Measurements from ENCODE around the gene ANKRD28.

ANKRD28 gene

DNA sequence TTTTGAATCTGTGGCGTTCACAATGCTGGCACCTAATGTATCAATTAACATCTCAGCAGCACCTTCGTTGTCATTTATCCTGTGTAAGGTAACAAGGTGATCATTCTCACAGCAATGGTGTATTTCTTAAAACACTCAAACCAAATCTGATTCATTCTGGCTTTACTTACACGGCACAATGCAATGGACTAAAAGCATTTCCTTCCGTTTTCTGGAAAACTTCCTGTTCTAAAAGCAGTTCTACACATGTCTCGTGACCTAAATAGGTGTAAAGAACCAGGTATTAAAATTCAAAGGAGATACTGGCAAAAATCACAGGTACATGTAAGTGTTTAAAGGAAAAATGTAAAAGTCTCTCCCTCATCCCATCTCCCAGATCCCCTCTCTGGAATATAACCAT is 118.5 kb downstream of the ANKRD28 start:
- no peak overlapping the region for H3K27ac ChIP-seq
- DNase-seq (ENCODE audit: low read depth, low spot score) = no peak

DNA sequence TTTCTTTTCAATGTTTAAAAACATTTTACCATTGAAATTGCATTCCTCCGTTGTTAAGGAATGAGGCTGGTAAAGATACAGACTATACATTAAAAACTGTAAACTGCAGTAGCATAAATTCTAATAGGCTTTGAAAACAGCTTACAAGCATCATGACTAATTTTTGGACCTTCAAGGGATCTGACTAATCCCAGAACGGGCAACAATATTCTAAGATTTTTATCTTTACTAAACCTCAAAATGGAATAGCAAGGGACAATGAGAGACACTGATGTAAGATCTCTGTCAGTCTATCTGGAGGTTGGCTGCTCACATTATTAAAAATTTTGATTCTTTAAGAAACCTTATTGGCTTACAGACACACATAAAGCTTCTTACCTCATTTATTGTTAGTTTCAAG is 121.5 kb downstream of the ANKRD28 start:
- no peak overlapping the region for H3K27ac ChIP-seq
- DNase-seq (ENCODE audit: low read depth, low spot score) = no peak

DNA sequence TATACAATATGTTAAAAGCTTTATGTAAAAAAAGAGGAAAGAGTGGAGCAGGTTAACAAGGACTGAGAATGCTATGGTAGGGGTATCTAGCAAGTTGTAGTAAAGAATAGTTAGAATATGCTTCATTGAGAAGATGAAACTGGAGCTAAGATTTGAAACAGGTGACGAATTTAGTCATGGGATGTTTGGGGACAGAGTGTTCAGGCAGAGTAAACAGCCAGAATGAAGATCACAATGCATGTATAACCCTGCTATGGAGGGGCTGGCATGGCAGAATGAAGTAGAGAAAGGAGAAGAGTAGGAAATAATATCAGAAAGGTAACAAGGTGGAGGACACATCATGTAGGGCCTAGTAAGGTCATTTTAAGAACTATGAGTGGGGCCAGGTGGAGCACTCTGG is 124.2 kb downstream of the ANKRD28 start:
- no peak for DNase-seq (ENCODE audit: low read depth, low spot score)

DNA sequence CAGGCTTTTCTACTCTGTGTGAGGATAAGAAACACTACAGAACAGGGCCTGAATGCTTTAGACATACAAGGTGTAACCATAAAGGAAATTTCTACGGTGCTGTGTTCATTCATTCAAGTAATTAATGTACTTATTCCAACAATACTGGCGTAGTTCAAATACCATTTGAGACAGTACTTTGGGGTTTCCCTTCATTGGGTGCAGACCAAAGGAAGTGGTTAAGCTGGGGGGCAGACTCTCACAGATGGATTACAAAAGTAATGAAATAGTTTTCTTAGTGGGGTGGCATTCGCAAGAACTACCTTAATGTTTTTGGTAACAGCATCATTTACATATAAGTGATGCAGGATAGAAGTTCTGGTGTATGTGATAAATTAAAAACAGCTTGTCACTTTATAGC is 130.3 kb downstream of the ANKRD28 start:
- H3K27ac ChIP-seq = no peak overlapping the region
- DNase-seq (ENCODE audit: low read depth, low spot score) = no peak

More for the DNA sequence above, 124.2 kb downstream of the ANKRD28 start:
- H3K27ac ChIP-seq = no peak overlapping the region

DNA sequence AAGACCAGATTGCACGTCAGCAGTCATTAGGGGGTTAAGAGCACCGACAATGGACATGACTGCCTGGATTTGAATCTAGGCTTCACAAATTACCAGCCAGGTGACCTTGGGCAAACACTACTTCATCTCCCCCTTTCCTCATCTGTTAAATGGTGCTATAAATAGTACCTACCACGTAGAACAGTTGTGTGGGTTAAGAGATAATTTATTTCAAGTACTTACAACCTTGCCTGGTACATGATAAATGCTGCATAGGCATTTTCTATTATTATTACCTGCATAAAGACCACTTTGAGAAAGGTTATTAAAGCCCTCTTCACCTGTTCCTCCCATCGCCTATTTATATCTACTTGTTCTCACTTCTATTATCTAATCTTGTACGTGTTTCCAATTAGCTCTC is 131.5 kb downstream of the ANKRD28 start:
- H3K27ac ChIP-seq = no peak overlapping the region
- DNase-seq (ENCODE audit: low read depth, low spot score) = no peak

DNA sequence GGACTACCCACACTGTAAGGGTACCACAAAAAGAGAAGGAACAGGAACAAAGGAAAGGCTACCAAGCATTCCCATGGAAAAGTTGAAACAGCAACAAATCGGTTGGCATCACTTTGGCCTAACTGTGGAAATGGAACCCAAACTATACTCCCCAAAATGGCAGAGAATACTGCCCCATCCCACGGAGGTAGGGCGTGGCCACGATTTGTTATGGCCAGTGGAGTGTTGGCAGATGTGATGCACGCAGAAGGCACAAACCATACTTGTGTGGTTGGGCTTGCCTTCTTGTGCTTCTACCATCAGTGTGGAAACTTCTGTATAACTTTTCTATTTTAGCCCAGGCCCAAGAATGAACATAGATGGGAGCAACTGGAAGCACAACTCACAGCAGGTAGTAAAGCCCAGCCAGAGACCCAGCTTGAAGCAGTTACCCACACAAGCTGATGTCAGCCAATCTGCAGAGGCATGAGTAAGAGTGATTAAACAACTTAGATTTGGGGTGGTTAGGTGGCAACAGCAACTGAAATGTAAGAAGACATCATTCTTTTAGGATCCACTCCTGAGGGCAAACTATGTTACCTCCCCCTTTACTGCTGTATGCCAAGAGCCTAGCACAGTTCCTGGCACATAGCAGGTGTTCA is 132.1 kb downstream of the ANKRD28 start:
- no peak overlapping the region for H3K27ac ChIP-seq
- DNase-seq (ENCODE audit: low read depth, low spot score) = no peak

DNA sequence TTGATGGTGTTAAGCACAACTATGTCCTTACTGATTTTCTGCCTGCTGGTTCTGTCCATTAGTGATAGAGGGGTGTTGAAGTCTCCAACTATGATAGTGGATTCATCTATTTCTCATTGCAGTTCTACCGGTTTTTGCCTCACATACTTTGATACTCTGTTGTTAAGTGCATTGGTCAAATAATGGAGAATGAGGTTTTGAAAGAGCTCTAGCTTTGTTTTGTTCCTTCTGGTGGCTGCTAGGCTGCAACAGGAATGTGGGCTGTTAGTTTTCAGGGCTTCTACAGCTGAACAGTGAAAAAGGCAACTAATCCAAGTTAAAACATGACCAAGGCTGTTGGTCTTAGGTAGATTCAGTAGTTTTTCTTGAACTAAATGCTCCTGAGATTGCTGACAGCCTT is 133.6 kb downstream of the ANKRD28 start:
- H3K27ac ChIP-seq = no peak overlapping the region
- DNase-seq (ENCODE audit: low read depth, low spot score) = no peak

DNA sequence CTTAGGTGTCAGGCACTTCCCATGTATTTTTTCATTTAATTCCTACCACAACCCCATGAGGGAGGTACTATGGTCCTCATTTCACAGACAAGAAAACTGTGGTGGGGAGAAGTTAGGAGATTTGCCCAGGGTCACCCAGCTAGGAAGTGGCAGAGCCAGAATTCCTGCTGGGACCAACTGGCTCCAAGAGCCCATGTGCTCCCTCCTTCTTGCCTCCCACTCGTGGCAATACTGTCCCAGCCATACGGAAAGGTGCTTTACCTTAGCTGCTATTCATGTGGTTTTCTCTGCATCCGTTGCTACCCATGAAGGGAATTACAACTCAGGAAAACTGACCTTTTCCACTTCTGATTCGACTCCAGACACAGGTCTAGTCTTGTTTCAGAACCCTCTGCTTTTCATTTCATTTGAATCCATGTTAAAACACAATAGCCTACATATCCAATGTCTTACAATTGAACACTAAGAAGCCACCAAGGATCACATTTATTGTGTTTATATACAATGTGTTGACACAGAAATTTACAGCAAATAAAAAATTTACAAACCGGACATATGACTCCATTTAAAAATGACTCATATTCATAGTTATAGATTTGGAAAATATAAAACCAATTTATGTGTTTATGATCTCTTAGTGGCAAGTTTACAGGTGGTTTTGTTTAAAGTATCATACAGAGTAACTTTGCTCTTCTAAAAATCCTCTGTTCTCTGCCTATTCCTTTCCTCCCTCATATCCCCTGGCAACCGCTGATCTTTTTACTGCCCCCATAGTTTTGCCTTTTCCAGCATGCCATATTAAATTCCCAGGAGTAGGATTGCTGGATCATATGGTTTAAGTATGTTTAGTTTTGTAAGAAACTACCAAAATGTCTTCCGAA is 137.5 kb downstream of the ANKRD28 start:
- DNase-seq (ENCODE audit: low read depth, low spot score) = no peak
- H3K27ac ChIP-seq = no peak overlapping the region

DNA sequence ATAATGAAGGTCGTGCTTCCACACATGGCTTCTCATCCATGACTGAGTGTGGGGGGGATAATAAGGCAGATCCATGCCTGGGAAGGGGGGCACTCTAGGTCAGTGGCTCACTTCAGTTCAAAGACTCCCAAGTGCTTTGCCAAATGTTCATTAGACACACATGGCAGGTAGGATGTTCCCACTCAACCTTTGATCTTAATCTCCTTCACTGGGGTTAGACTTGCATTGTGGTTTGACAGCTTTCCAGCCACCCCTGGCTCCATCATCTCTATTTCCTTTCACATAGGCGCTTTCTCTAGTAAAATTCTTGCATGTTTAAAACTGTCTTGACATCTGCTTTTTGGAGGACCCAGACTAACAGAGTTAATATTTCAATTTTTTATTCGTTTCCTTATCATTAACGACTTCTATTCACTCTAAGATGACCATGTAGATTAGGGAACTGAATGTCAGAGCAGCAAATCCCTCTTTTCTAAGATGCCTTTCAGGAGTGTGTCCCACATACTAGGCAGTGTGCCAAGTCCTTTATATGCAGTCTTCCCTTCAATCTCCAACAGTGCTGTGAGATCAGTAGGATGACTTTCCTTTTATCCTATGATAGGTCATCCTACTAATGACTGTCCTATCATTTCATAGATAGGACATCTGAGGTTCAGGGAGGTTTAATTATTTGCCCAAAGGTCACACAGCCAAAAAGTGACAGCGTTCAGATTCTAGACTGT is 138.4 kb downstream of the ANKRD28 start:
- no peak for DNase-seq (ENCODE audit: low read depth, low spot score)
- H3K27ac ChIP-seq = no peak overlapping the region

DNA sequence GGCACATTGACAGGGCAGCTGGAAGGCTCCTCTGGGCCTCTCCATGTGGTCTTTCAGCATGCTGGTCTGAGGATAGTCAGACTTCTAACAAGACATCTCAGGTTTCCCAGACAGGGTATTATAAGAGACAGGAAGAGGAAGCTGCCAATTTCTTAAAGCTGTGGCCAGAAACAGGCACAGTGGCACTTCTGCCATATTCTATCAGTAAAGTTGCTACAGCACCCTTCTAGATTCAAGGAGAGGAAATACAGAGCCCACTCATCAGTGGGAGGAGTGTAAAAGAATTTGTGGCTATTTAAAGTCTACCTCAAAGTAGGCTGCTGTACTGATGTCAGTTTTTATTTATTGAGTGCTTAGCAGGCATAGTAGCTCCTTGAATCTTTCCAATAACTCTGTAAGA is 140.8 kb downstream of the ANKRD28 start:
- DNase-seq (ENCODE audit: low read depth, low spot score) = no peak
- H3K27ac ChIP-seq = no peak overlapping the region

DNA sequence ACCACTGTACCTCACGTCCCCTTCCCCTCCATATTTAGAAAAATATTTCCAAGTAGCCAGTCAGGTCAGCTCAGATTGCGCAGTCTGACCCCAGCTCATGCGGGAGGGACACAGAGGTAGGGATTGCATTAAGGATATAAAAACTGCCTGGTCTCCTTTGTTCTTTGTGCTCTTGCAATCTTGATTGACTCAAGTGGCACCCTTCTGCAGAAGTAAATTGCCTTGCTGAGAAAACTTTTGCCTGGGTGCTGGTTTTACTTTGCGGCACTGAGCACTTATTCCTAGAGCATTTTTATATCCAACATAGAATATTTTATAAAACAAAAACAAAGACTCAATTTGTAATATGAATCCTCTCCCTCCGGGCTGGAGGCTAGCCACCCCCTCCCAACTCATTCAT is 141.4 kb downstream of the ANKRD28 start:
- no peak overlapping the region for H3K27ac ChIP-seq
- no peak for DNase-seq (ENCODE audit: low read depth, low spot score)

DNA sequence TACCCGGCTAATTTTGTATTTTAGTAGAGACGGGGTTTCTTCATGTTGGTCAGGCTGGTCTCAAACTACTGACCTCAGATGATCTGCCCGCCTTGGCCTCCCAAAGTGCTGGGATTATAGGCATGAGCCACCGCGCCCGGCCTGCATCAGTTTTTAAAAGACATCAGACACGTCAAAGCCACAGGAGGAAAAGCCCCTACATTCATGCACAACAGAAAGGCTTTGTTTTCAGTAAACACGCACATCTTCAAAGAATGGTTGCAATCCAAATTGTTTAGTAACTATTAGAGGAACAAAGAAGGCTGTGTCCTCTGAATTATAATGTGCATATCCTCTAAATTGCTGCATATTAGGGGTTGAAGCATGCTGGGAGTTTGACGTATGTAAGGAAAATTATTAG is 142.9 kb downstream of the ANKRD28 start:
- DNase-seq (ENCODE audit: low read depth, low spot score) = no peak
- no peak overlapping the region for H3K27ac ChIP-seq

DNA sequence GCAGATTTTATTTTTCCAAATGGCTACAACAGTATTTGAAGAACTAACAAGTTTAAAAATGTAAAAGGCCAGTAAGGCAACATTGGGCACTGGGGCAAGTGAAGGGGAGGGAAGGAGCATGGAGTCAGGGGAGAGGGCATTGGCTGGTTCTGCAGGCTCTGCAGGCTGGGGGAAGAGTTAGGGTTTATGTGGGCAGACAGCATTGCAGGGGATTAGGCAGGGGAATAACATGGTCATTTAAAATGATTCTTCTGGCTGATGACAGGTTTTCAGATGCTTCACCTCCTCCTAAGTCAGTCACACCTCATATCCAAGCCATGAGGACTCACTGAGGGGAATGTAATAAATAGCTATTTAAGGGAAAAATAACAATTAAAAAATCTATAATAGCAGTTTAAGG is 143.7 kb downstream of the ANKRD28 start:
- DNase-seq (ENCODE audit: low read depth, low spot score) = no peak
- H3K27ac ChIP-seq = no peak overlapping the region

DNA sequence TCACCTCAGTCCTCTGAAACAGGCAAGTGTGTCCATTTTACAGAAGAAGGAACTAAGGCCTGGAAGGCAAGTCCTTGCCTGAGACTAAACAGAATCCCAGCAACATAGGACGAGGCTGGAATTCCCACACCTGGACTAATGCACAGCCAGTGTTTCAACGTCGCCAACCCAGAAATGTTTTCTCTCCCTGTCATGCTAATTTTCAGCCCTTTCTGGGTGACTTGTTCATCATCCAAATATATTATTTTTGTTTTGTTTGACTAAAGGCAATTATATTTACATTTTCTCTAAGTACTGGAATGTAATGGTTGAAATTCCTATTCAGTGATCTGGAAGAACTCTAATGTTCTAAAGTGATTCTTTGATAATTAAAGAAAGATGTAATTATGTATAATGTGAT is 144.5 kb downstream of the ANKRD28 start:
- H3K27ac ChIP-seq = no peak overlapping the region
- DNase-seq (ENCODE audit: low read depth, low spot score) = no peak

DNA sequence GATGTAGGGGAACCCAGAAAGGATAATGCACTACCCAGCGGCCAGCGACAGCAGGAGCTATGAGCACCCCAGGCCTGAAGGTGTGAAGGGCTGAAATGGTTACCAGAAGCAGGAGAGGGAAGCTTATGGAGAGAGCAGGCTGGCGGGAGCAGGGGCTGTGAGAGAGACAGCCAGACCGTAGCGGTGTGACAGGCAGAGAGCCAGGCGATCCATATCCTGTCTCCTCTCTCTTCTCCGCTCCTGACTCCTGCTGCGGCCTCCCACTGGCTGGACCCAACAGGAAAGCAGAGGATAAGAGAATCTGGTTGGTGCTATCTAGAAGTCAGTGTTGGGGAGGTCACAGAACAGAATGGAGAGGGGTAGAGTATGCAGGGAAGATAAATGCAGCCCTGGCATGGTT is 146.4 kb downstream of the ANKRD28 start:
- H3K27ac ChIP-seq = no peak overlapping the region
- DNase-seq (ENCODE audit: low read depth, low spot score) = no peak

DNA sequence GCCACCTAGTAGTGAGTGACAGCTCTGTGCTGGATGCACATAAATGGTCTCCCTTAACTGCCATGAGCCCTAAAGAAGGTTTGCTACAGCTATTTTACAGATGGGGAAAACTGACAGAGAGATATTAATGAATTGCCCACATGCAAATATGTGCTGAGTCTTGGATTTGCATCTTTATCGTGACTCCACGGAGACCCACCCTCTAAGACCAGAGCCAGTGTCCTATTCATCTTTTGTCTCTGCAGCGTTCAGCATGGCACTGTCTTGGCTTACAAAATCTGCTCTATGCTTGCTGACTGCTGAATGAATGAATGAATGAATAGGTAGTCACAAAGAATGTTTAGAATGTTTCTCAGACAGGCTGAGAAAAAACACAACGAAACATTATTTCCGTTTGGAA is 147.9 kb downstream of the ANKRD28 start:
- DNase-seq (ENCODE audit: low read depth, low spot score) = no peak

DNA sequence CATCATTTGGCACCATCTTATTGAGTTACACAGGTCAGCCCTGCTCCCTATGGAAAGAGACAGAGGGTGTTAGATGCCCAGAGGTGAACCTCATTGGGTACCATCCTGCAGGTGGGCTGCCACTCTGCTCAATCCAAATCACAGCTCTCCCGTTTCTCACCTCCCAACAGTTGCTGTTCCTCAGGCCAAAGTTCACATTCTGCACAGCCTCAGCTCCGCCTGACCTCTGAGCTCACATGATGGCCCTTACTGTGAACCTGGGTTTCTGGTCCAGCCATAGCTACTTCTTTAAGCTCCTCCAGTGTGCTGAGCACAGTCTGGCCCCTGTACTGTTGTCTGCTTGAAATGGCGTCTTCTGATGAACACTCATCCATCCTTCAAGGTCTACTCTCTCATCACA is 148.4 kb downstream of the ANKRD28 start:
- no peak overlapping the region for H3K27ac ChIP-seq
- DNase-seq (ENCODE audit: low read depth, low spot score) = no peak

More for the DNA sequence above, 147.9 kb downstream of the ANKRD28 start:
- no peak overlapping the region for H3K27ac ChIP-seq

DNA sequence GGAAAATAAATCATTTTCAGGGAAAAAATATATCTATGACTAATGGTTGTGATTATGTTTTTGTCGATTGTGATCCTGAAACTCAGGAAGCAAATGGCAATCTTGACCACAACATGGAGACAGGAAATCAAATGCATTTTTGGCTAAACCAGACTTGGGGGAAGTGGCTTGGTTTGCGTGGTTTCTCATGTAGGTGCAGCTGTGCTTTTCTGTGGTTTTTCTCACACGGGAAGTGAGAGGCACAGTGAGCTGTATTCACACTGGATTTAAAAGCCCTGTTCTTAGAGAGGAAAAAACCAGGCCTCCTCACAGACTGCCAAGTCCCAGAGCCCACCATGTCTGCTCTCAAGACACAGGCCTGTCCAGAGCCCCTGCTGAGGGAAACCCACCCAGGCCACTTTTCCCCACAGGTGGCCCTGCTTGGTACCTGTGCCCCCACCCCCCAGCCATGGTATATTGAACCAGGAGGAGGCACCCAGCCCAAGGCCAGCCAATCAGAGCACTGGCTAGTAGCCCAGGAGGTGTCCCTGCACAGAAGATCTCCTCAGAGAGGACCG is 150.1 kb downstream of the ANKRD28 start:
- no peak for DNase-seq (ENCODE audit: low read depth, low spot score)
- H3K27ac ChIP-seq = peak overlapping the region; percentile 82

DNA sequence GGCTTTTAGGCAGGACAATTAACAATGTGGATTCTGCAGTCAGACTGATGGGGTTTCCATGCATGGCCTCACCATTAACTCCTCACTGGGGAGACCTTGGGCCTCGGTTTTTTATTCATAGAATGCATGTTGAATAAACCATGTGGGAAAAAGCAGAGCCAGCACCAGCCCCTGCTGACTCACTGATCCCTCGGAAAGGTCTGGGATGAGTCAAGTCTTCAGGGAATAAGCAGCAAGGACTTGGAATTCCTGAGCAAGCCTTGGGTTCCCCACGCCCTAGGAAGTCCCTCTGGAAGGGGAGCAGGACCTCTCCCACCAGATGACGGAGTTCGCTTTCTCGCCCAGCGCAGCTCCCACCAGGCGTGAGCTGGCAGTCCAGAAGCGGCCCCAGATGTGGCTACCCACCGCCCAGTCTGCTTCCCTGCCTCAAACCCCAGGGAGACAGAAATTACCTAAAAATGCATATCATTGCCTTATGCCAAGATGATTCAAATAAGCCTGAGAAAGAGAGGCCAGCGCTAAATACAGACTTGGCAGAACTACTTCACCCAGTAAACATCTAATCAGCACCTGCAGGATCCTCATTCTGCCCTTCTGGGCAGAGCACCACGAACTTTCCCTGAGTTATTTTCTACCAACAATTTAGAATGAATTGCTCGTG is 150.8 kb downstream of the ANKRD28 start:
- DNase-seq (ENCODE audit: low read depth, low spot score) = no peak

DNA sequence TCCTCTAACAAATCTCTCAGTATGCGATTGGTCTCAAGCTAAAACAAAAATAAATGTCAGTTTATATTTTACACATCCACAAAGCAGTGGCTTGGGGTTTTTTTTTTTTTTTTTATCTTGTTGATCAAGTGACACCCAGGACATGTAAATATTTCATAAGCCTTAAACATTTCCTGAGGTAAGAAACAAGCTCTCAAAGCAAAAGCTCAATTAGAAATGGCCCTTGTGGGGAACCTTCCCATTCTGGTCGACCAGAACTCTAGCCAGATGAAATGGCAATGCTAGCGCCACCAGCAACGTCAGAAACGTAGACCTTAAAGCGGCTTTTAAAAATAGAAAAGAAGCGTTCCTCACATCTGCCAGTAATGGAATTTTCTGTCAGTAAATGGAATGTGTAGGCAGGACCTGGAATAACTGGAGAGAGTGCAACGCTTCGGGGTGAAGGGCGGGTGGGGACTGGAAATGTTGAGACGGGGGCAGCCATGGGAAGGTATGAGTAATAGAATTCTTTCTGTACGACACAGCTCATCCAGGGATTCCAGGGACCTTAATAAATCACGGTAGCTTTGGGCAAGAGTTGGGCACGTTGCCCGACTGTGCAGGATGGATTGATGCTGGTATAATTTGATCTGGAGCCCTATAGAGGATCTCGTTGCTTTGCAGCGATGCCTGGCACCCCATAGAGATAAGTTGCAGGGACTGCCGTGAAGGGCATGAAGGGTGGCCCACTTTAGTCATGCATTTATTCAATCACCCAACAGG is 151.9 kb downstream of the ANKRD28 start:
- peak overlapping the region; percentile 82 for H3K27ac ChIP-seq
- no peak for DNase-seq (ENCODE audit: low read depth, low spot score)

More for the DNA sequence above, 150.8 kb downstream of the ANKRD28 start:
- H3K27ac ChIP-seq = peak overlapping the region; percentile 82
